Suprapubic skin (tissue), 3 donors: ENCODE data around the gene PEDS1.

Source experiments
- CTCF ChIP-seq, 2 donors: fragments of 200-600 bp in 1 of 2; fragments of 450-650 bp in 1 of 2; sonication (generic) in 1 of 2; IDR thresholded peaks; one replicate each; pipeline ENCODE4 v1.5.1; 2016 to 2019; ENCODE audit warnings: antibody characterized with exemption in 2 of 2, mild to moderate bottlenecking in 1 of 2, moderate library complexity in 1 of 2
- EP300 ChIP-seq: sonication (generic); formaldehyde crosslinking; IDR thresholded peaks from one replicate; pipeline ENCODE4 v1.6.1; 2017; ENCODE audit warnings: antibody characterized with exemption
- POLR2A ChIP-seq, 2 donors: fragments of 450-650 bp; IDR thresholded peaks; one replicate each; pipeline ENCODE4 v1.6.1; 2017; ENCODE audit warnings: antibody characterized with exemption in 2 of 2, mild to moderate bottlenecking in 2 of 2, moderate library complexity in 2 of 2

- no peak for TF ChIP-seq CTCF (IDR thresholded peaks at IDR 0.05)
- no peak for TF ChIP-seq POLR2A (IDR thresholded peaks at IDR 0.05)
- TF ChIP-seq EP300, result no peak
Measured at GRCh38 chr20:50163570-50164317, 10.2 kb upstream of the PEDS1 start.
